HFF-Myc (cell line): ENCODE results near the gene EYA2.

ENCODE experiments used
- DNase-seq: peaks from one replicate; pipeline ENCODE4 v3.0.0-alpha.2; 2011; ENCODE audit warnings: low read depth; ENCODE audit errors: extremely low read depth
- H3K4me3 ChIP-seq: replicated peaks from 2 replicates; pipeline ENCODE4 v1.5.1; 2011; ENCODE audit warnings: low read depth, mild to moderate bottlenecking, control low read depth, low read length
- TF ChIP-seq, protein P1 (sequence below): IDR thresholded peaks from 2 replicates; pipeline ENCODE4 v1.5.1; 2012; ENCODE audit warnings: mild to moderate bottlenecking, low read depth, low read length, control low read depth; ENCODE audit errors: missing control alignments

EYA2 gene

DNA sequence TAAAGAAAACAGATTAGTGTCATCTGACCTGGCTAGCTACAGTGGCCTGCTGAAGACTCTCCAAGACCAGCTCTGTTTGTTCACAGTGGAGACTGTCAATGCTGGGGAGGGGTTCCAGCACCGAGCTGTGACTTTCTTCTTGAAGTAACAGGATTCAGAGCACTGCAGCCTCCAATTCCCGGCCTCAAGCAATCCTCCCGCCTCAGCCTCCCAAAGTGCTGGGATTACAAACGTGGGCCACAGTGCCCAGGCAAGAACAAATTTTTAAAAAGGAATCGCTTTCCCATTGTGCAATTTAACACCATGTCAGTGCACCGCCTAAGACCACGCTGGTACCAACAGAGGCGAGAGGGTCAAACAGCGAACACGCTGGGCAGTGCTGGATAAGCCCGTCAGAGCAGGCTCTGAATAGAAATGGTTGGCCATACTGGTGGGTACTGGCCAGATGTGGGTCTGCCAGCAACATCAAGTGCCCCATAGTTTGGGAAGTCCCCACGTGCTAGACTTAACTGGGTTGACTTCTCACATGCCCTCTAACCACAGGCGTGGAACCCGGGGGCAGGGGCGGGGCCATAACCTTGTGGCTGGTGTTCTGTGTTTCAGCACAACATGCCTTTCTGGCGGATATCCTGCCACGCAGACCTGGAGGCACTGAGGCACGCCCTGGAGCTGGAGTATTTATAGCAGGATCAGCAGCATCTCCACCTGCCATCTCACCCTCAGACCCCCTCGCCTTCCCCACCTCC lies 293.0 kb downstream of the EYA2 start:
- TF ChIP-seq, protein P1, sequence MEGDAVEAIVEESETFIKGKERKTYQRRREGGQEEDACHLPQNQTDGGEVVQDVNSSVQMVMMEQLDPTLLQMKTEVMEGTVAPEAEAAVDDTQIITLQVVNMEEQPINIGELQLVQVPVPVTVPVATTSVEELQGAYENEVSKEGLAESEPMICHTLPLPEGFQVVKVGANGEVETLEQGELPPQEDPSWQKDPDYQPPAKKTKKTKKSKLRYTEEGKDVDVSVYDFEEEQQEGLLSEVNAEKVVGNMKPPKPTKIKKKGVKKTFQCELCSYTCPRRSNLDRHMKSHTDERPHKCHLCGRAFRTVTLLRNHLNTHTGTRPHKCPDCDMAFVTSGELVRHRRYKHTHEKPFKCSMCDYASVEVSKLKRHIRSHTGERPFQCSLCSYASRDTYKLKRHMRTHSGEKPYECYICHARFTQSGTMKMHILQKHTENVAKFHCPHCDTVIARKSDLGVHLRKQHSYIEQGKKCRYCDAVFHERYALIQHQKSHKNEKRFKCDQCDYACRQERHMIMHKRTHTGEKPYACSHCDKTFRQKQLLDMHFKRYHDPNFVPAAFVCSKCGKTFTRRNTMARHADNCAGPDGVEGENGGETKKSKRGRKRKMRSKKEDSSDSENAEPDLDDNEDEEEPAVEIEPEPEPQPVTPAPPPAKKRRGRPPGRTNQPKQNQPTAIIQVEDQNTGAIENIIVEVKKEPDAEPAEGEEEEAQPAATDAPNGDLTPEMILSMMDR: no peak
- no peak overlapping the region for H3K4me3 ChIP-seq
- no peak for DNase-seq

DNA sequence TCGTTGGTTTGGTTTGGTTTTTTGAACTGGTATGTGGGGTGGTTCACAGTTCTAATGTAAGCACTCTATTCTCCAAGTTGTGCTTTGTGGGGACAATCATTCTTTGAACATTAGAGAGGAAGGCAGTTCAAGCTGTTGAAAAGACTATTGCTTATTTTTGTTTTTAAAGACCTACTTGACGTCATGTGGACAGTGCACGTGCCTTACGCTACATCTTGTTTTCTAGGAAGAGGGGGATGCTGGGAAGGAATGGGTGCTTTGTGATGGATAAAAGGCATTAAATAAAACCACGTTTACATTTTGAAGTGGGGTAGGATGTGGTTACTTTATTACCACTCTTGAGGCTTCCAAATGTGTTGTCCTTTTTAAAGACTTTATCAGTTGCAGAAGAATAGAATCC lies 293.9 kb downstream of the EYA2 start:
- H3K4me3 ChIP-seq: no peak overlapping the region
- no peak for DNase-seq
- TF ChIP-seq, protein P1: no peak

DNA sequence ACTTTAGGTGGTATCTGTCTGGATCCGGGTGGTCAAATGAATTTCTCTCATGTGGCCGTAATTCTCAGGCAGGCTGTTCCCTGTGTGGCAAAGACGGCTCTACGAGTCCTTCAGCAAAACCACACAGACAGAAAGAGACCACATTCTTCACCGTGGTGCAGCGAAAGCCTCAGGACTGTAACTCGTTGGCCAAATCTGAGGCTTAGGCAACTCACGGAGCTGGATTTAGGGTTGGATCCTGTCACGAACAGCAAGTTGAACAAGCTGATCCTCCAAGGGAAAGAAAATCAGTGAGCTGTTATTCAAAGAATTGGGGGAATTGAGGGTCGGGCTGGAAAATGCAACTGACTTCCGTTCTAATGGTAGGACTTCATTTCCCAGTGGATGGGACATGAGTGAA lies 294.4 kb downstream of the EYA2 start:
- no peak overlapping the region for H3K4me3 ChIP-seq
- DNase-seq: no peak
- TF ChIP-seq, protein P1: no peak

DNA sequence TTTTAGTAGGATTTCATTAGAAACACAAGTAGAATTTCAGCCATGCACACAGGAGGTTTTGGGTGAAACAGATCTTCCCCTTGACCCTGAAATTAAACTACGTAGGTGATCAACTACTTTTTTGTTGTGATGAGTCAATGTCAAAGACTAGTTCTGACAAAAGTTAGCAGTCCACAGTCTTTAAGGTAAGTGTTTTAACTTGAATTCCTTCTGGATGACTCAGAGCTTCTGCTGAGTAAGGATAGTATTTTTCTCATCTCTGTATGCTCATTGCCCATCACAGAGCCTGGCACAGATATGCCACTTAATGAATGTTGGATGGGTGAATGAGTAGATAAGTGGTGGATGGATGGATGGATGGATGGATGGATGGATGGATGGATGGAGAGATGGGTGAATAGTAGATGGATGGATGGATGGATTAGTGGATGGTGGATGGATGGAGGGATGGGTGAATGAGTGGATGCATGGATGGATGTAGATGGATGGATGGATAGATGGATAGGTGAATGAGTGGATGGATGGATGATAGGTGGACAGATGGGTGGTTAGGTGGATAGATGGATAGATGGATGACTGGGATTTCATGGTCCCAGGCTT lies 296.5 kb downstream of the EYA2 start:
- TF ChIP-seq, protein P1: no peak
- DNase-seq: no peak
- H3K4me3 ChIP-seq: no peak overlapping the region

DNA sequence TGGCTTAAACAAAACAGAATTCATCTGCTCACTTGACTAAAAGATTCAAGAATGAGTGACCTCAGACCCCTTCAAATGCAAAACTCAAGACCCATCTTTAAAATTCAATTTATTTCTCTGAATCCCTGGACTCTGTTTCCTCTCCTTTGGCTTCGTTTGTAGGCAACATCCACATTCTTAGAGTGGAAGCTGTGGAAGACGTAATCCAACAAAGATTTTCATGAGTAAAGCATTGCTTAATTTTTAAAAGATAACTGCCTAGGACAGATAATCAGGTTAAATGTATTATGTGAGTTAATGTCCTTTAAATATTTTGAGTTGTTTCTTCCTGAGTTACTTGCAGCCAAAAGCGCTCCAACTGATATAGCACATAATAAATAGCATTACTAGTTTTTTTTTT lies 297.3 kb downstream of the EYA2 start:
- DNase-seq: no peak
- no peak overlapping the region for H3K4me3 ChIP-seq
- TF ChIP-seq, protein P1: no peak

DNA sequence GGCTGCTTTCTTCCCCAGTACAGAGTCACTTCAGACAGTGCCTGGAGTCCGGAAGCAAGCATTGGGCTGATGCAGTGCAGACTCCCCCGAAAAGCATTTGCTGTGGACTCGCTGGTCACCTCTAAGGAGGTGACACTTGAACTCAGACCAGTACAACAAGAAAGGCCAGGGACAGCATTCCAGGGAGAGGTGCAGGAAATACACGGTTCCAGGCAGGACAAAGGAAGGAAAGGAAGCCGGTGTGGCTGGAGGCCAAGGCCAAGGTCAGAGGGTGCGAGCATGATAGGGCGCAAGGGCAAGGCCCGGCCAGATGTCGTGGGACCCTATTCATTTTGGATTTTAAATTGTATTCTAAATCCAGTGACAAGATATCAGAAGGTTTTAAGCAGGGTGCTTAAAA lies 300.9 kb downstream of the EYA2 start:
- no peak overlapping the region for H3K4me3 ChIP-seq
- DNase-seq: no peak
- TF ChIP-seq, protein P1: no peak
